B cell (primary cell): Measurements from ENCODE around the gene MAD2L1BP. TPM values are rescaled to one million over a fixed set of nuclear protein-coding genes. Genes with fewer than 3 reads are reported as not detected.
A peak's percentile ranks its signal among the peaks of the same experiment; 100 is the strongest.

Experiments
- ATAC-seq: fragments of 200-7000 bp; cut with Tn5 transposase; one replicate; pipeline ENCODE4 v1.10.0; 2021; ENCODE audit warnings: low read depth, mild to moderate bottlenecking, moderate number of reproducible peaks, moderate library complexity
- CTCF ChIA-PET: fragments of 350-600 bp; sonication (Branson Sonifier 250); formaldehyde crosslinking; loops from one replicate; lab custom pipeline; 2021; ENCODE audit warnings: antibody characterized with exemption, inconsistent platforms; lab: Charles Lee
- POLR2A ChIA-PET: fragments of 350-600 bp; sonication (Branson Sonifier 250); formaldehyde crosslinking; loops from one replicate; lab custom pipeline; 2021; ENCODE audit warnings: antibody characterized with exemption; lab: Charles Lee
- DNase-seq: peaks from one replicate; pipeline ENCODE4 v3.0.0; 2013
- H2AFZ ChIP-seq: 2 replicates; pipeline ENCODE4 v1.6.1; 2012; ENCODE audit warnings: mild to moderate bottlenecking, low read depth, low read length; ENCODE audit not compliant: insufficient read depth, poor library complexity, severe bottlenecking
- H3K27ac ChIP-seq, 2 donors: 1 replicate in 1 of 2; 2 replicates in 1 of 2; pipeline ENCODE4 v1.5.1; 2012 to 2013; ENCODE audit warnings: low read length in 2 of 2, mild to moderate bottlenecking in 2 of 2, moderate library complexity in 1 of 2
- H3K27me3 ChIP-seq, 4 experiments: fragments of 200-600 bp in 1 of 4; sonication (generic) in 1 of 4; replicated peaks in 1 of 4; 1 replicate in 2 of 4; 2 replicates in 2 of 4; pipeline versions ENCODE4 v1.6.1 to v1.7.0; 2013 to 2016; ENCODE audit warnings: low read length in 3 of 4, mild to moderate bottlenecking in 2 of 4, mixed read lengths in 1 of 4, moderate library complexity in 1 of 4; ENCODE audit not compliant: insufficient read depth in 4 of 4, control insufficient read depth in 3 of 4; ENCODE audit errors: control extremely low read depth in 1 of 4
- H3K36me3 ChIP-seq, 2 experiments: replicated peaks in 1 of 2; 1 replicate in 1 of 2; 2 replicates in 1 of 2; pipeline versions ENCODE4 v1.6.1 to v1.7.1; 2013; ENCODE audit warnings: low read length in 1 of 2; ENCODE audit not compliant: insufficient read depth in 2 of 2, control insufficient read depth in 1 of 2; ENCODE audit errors: control extremely low read depth in 1 of 2, extremely low read depth in 1 of 2
- H3K4me1 ChIP-seq, 2 donors: fragments of 200-600 bp in 1 of 2; sonication (generic) in 1 of 2; 1 replicate in 1 of 2; 2 replicates in 1 of 2; pipeline versions ENCODE4 v1.5.1 to v1.6.1; 2013 to 2017; ENCODE audit warnings: low read length in 2 of 2; ENCODE audit not compliant: control insufficient read depth in 2 of 2, insufficient read depth in 2 of 2
- H3K4me2 ChIP-seq: replicated peaks from 2 replicates; pipeline ENCODE3; 2012; ENCODE audit warnings: mild to moderate bottlenecking, low read depth, low read length; ENCODE audit not compliant: poor library complexity, severe bottlenecking
- H3K4me3 ChIP-seq, 5 experiments: fragments of 200-600 bp in 1 of 5; sonication (generic) in 1 of 5; 1 replicate in 3 of 5; 2 replicates in 2 of 5; pipeline versions ENCODE4 v1.5.1 to v1.7.0; 2011 to 2016; ENCODE audit warnings: low read length in 4 of 5, mild to moderate bottlenecking in 4 of 5, low read depth in 2 of 5, control low read depth in 1 of 5, moderate library complexity in 1 of 5; ENCODE audit not compliant: insufficient read depth in 1 of 5; ENCODE audit errors: control extremely low read depth in 1 of 5, extremely low read depth in 1 of 5
- H3K79me2 ChIP-seq: fragments of 200-600 bp; sonication (generic); one replicate; pipeline ENCODE4 v1.6.0; 2016; ENCODE audit warnings: low read length; ENCODE audit not compliant: control insufficient read depth, insufficient read depth
- H3K9ac ChIP-seq: fragments of 200-600 bp; sonication (generic); 2 replicates; pipeline ENCODE4 v1.6.1; 2017; ENCODE audit warnings: mild to moderate bottlenecking, low read length, moderate library complexity
- H3K9me3 ChIP-seq, 3 donors: one replicate each; pipeline versions ENCODE4 v1.6.1 to v1.7.1; 2013; ENCODE audit warnings: low read length in 2 of 3; ENCODE audit not compliant: control insufficient read depth in 2 of 3, insufficient read depth in 1 of 3; ENCODE audit errors: control extremely low read depth in 1 of 3
- H4K20me1 ChIP-seq: 2 replicates; pipeline ENCODE4 v1.6.0; 2012; ENCODE audit warnings: mild to moderate bottlenecking, low read length; ENCODE audit not compliant: insufficient read depth, control insufficient read depth, poor library complexity, severe bottlenecking
- H3K27ac Mint-ChIP-seq: one replicate; pipeline ENCODE4 v1.8.0; 2021; ENCODE audit warnings: mixed read lengths
- H3K27me3 Mint-ChIP-seq: one replicate; pipeline ENCODE4 v1.8.0; 2021; ENCODE audit warnings: mixed read lengths
- H3K4me1 Mint-ChIP-seq: one replicate; pipeline ENCODE4 v1.8.0; 2021; ENCODE audit warnings: mixed read lengths
- H3K4me3 Mint-ChIP-seq: one replicate; pipeline ENCODE4 v1.8.0; 2021; ENCODE audit warnings: mixed read lengths
- H3K9me3 Mint-ChIP-seq: one replicate; pipeline ENCODE4 v1.8.0; 2022; ENCODE audit warnings: mixed read lengths; ENCODE audit not compliant: insufficient read depth
- EZH2 ChIP-seq: IDR thresholded peaks from 2 replicates; pipeline ENCODE4 v1.6.1; 2012; ENCODE audit warnings: borderline replicate concordance, low read depth, mild to moderate bottlenecking, moderate library complexity, low read length; ENCODE audit not compliant: insufficient read depth, poor library complexity, severe bottlenecking
- WGBS: methylation state at CpG from one replicate; pipeline ENCODE4 v1.1.5; 2013; ENCODE audit warnings: missing lambda C conversion rate; ENCODE audit not compliant: insufficient coverage; 5-methylcytosine and 5-hydroxymethylcytosine counted together
- intact Hi-C: fragments of 100-400 bp; cut with micrococcal nuclease; formaldehyde crosslinking; loops from one replicate; pipeline ENCODE4 v1.10.0; 2022
- polyA plus RNA-seq: library from polyadenylated mRNA; depleted of rRNA; stranded (reverse); fragments of >200 nt; gene quantifications from 2 replicates; pipeline ENCODE4 v1.2.3, GENCODE V29; 2012
- total RNA-seq, 2 donors: library from RNA; stranded (reverse); fragments of 120-200 nt in 1 of 2; gene quantifications; 1 replicate in 1 of 2; 2 replicates in 1 of 2; pipeline versions ENCODE4 v1.2.3 to v1.2.4, GENCODE V29; 2013 to 2022
- TF ChIP-seq, protein P1 (sequence below): fragments of 200-600 bp; IDR thresholded peaks from one replicate; pipeline ENCODE4 v1.8.0; 2022; ENCODE audit warnings: antibody characterized with exemption, mild to moderate bottlenecking

The MAD2L1BP gene
- total and polyA plus RNA-seq, 2 donors (not counting 1 experiment from before 2014, with no cell fraction given), result 32.7 to 35.4 TPM

DNA sequence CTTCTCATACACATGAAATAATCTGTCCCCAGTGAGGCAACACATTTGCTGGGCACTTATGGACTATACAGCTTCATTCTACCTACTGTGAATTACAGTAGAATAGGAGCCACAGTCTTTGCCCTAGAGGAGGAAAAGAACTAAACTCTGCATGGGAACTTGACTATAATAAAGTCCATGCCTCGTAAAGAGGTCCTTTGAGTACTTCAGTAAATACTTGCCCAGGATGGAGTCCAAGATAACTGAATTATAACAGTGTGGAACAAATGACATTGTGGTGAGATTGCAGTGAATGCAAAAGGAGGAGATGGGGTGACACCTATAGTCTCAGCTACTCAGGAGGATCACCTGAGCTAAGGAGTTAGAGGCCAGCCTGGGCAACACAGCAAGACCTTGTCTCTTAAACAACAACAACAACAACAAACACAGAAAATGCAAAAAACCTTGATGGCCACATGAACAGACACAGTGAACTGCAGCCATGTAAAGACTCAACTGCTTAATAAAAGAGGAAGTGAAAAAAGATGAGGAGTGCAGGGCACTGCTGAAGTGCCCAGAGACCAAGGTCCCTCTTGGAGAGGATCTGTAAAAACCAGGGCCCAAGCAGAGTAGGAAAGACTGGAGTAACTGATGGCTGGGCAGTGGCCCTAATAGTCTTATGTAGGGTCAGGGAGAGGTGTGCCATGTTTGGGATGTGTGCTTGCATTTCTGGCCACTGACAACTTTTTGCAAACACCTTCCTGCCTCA lies 48.2 kb downstream of the MAD2L1BP start:
- Histone ChIP-seq H3K79me2 (peaks cover 89% of the 10 kb centered on the region), H3K27me3 (no peaks in the 10 kb centered on the region), H3K4me1 (peaks cover 37 to 42% of the 10 kb centered on the region in 2 donors), H3K9ac (no peak overlapping the region), H3K36me3 (peaks cover 16 to 38% of the 10 kb centered on the region in 2 experiments), H4K20me1 (peaks cover 59% of the 10 kb centered on the region), H3K9me3 (no peaks in the 10 kb centered on the region), H3K27ac (peak overlapping the region in 1 of 2 donors; percentile 67), H3K4me3 (no peak overlapping the region), H3K4me2 (peak overlapping the region; percentile 31), H2AFZ (no peak overlapping the region)
- Mint-ChIP-seq H3K27me3 (no peaks in the 10 kb centered on the region), H3K9me3 (no peaks in the 10 kb centered on the region), H3K4me1 (peaks cover 55% of the 10 kb centered on the region), H3K4me3 (peak overlapping the region; percentile 42), H3K27ac (peak overlapping the region; percentile 77)
- intact Hi-C loops, result loop anchor here (10.0 kb wide), 1 partner anchor 1469 kb away; the partner anchor contains the start of gene MRPS10
- WGBS, result 90% methylated on average over 1 of the region's 1 CpG
- ATAC-seq, result peak; percentile 64
- no peak for TF ChIP-seq EZH2
- TF ChIP-seq, protein P1, sequence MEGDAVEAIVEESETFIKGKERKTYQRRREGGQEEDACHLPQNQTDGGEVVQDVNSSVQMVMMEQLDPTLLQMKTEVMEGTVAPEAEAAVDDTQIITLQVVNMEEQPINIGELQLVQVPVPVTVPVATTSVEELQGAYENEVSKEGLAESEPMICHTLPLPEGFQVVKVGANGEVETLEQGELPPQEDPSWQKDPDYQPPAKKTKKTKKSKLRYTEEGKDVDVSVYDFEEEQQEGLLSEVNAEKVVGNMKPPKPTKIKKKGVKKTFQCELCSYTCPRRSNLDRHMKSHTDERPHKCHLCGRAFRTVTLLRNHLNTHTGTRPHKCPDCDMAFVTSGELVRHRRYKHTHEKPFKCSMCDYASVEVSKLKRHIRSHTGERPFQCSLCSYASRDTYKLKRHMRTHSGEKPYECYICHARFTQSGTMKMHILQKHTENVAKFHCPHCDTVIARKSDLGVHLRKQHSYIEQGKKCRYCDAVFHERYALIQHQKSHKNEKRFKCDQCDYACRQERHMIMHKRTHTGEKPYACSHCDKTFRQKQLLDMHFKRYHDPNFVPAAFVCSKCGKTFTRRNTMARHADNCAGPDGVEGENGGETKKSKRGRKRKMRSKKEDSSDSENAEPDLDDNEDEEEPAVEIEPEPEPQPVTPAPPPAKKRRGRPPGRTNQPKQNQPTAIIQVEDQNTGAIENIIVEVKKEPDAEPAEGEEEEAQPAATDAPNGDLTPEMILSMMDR, result no peak
- CTCF ChIA-PET, result interaction anchor here (1.1 kb wide), 1 partner anchor 41 kb away, joined by 4 read pairs; no protein-coding TSS in a partner anchor
- peak; percentile 61 for DNase-seq
- POLR2A ChIA-PET, result no interaction called here

- H3K9me3 ChIP-seq, result no peaks in the 10 kb centered on the region
- peaks cover 28% of the 10 kb centered on the region for H4K20me1 ChIP-seq
- TF ChIP-seq, protein P1, result no peak
- TF ChIP-seq EZH2, result no peak
- Mint-ChIP-seq H3K4me1 (peaks cover 53% of the 10 kb centered on the region), H3K27me3 (no peaks in the 10 kb centered on the region), H3K4me3 (peak overlapping the region; percentile 97), H3K9me3 (no peaks in the 10 kb centered on the region), H3K27ac (peak overlapping the region; percentile 92)
- intact Hi-C loops, result loop anchor here (1.0 to 10.0 kb wide), 3 partner anchors 18 to 1472 kb away; partner anchors contain the start of genes GTPBP2 and MRPS10
- peak overlapping the region; percentile 92 for H3K4me2 ChIP-seq
- POLR2A ChIA-PET, result interaction anchor here (1.6 kb wide), 1 partner anchor 83 kb away, joined by 3 read pairs; the partner anchor contains the start of gene VEGFA
- no peaks in the 10 kb centered on the region for H3K27me3 ChIP-seq
- ATAC-seq (no peak), DNase-seq (no peak)
- WGBS, result 10% methylated on average over 6 of the region's 10 CpGs
- peak overlapping the region; percentile 76 to 90 for H3K27ac ChIP-seq
- H3K4me1 ChIP-seq, result peaks cover 37 to 42% of the 10 kb centered on the region in 2 donors
- H3K36me3 ChIP-seq, result peaks cover 5 to 14% of the 10 kb centered on the region in 2 experiments
- peak overlapping the region; percentile 80 to 98 (median 96) for H3K4me3 ChIP-seq
- H3K9ac ChIP-seq, result peak overlapping the region; percentile 95
- CTCF ChIA-PET, result interaction anchor here (2.2 to 2.5 kb wide), 2 partner anchors 19 to 82 kb away, joined by 12 to 13 read pairs; no protein-coding TSS in a partner anchor
- H3K79me2 ChIP-seq, result peaks cover 66% of the 10 kb centered on the region
- H2AFZ ChIP-seq, result peak overlapping the region; percentile 92
These were observed 51.4 kb downstream of the MAD2L1BP start for GRCh38 chr6:43687079-43687436.
